ENCODE data around the gene DPP10.
A peak's percentile ranks its signal among the peaks of the same experiment; 100 is the strongest.

The DPP10 gene

DNA sequence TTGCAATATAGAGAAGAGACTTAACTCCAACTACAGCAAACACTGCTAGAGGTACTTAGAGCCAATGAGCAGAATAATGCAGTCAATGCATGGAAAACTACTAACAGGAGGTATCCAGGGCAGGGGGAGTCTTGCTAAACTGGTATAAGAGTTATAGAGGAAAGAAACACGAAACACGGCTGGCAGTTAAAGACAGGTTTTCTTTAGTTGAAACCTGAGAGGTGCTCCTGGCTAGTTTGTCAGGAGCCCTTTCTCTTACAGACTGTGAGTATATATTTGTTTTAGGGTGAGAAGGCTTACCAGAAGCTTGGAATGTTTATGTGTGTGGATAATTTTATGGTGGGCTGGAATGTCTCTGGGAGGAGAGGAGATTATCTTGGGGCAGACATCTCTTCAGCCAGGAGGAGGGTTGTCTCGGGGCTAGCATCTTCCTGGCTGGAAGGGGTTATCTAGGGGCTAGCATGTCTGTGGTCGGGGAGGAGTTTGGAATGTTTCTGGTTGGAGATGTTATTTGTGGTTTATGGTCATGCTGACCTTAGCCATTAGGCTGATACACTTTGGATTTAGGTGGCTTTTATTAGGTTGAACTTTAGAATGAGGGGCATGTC, 1048.8 kb downstream of the DPP10 start:
- DNase-seq: no peak

- no peak for DNase-seq
Measured at GRCh38 chr2:115505331-115505730, 1062.9 kb downstream of the DPP10 start.

- DNase-seq: no peak
Measured at GRCh38 chr2:115520727-115521126, 1078.3 kb downstream of the DPP10 start.

DNA sequence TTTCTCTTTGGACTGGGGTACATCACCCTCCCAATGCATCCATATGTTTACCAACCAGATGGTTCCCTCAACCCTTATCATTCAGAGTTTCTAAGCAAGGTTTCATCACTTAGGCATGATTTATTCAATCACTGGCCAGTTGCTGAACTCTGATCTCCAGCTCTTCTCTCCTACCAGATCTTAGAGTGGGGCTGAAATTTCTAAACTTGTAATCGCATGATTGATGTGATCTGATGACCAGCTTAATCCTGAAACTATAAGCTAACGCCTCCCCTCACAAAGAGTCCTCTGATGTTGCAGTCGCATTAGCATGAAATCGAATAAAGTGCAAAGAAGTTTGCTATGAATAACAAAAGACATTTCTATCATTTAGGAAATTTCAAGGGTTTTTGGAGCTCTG, 1082.0 kb downstream of the DPP10 start:
- no peak for DNase-seq

DNA sequence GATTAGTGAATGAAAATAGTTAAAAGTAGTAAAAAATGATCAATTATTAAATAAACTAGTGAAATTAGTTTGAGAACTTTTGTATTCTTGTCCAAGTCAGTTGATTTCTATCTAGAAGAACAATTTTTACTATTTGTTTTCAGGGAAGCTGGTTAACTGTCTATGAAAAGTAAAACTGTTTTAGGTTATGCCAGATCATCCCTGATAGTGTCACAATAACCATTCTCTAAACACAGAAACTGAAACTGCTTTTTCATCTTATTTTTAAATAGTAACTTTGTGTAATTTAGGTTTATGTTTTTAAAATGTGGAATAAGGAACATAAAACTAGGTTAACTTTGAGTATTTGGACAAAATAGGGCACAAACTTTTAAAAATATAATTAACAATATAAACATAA, 1087.2 kb downstream of the DPP10 start:
- DNase-seq: no peak

GRCh38 chr2:115533081-115533480, 1090.6 kb downstream of the DPP10 start:
- no peak for DNase-seq

GRCh38 chr2:115541814-115542213, 1099.4 kb downstream of the DPP10 start:
- DNase-seq: no peak

DNA sequence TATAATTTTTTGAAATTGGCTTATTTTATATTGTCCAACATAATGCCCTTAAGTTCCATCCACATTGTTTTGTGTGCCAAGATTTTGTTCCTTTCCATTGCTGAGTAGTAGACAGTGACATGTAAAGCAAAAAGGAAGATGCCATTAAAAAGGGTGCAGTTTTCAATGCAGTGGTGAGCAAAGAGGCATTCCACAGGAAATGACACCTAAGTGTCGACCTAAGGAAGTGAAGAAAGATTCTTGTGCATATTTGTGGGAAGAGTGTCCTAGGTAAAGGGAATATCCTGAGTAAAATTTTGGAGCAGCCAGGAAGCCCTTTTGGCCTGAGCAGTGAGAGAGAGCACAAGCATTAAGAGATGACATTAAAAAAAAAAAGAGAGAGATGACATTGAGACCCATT, 1099.9 kb downstream of the DPP10 start:
- no peak for DNase-seq

- no peak for DNase-seq
Measured at GRCh38 chr2:115543024-115543423, 1100.6 kb downstream of the DPP10 start.

DNA sequence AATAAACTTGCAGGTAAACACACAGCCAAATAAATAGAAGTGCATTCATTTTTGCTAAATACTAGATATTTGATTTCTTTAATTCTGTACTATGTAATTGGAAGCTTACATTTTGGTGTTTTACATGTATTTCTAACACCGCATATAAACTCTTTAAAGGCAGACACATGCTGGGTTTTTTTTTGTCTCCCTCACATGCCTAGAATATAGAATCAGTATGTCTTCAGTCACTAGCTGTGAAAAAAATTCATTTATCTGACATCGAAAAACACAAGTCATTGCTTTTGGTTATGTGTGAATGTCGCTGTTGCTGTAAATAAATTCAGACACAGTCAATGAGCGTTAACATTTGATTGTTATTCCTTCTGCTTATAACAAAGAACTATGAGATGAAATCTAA, 1101.0 kb downstream of the DPP10 start:
- DNase-seq: no peak

DNA sequence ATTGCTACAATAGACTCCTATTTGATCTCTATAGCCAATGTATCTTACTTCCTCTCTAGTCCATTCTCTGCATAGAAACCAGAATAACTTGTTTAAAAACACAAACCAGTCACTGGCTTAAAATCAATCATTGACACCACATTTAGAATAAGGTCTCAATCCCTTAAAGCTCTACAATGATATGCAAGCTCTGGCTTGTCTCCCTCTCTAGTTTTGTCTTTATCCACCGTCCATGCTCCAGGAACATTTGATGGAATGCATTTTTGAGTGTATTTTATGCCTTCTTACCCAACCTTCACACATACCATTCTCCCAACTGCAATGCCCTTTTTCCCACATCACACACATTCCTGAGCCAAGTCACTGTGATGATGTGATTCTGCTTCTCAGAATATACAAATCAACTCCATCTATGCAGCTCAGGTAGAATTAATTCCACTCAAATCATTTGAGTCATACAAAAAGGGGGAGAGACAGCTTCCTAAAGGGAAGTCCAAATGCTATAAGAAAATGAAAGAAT, 1107.2 kb downstream of the DPP10 start:
- no peak for DNase-seq

GRCh38 chr2:115552726-115553125, 1110.3 kb downstream of the DPP10 start:
- DNase-seq: no peak

DNA sequence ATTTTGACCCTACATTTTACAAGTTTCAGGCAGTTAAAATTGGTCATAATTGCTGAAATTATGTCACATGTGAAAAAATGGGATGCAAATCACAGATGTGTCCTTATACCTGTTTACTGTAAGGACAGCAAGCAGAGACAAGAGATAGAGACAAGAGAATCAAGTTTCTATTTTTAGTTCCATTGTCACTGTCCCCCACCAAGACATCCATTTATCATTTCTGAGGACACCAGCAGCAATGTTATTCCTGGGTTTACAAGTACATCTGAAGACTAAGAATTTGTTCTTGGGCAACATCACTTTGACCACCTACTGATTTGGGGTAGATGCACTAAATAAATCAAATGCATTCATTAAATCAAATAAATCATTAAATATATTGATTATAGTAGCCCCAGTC, 1111.7 kb downstream of the DPP10 start:
- DNase-seq: no peak

DNA sequence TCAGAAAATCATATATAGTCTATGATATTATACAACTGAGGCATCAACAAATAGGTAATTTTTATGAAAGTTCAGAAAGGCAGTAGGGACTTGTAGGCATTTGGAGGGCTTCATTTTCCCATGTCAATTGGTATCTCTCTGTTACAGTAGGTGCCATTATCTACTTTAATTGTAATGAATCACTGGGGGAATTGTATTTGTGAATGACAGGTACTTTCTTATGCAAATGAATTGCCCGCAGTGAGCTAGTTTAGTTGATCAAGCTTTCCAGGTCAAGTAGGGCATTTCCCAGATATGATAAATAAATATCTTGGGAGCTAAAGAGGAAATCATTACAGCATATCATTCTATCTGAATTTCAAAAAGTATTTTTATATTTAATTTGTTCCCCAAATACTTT, 1116.3 kb downstream of the DPP10 start:
- no peak for DNase-seq

DNA sequence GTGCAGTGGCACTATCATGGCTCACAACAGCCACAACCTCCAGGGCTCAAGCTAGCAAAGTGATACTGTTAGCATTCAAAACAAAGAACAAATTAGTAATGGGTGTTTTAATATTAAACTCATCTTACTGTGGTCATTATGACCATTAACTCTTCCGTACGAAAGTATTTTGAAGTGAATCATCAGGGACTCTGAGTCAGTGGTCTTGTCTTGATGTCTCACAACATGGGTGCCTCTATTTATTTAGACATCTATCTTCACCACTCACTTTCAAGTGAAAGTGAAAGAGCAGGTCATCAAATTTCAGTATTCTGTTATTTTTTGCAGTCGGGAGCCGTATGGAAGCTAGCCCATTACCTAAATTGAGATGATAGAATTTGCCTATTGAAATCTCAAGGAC, 1118.2 kb downstream of the DPP10 start:
- no peak for DNase-seq

DNA sequence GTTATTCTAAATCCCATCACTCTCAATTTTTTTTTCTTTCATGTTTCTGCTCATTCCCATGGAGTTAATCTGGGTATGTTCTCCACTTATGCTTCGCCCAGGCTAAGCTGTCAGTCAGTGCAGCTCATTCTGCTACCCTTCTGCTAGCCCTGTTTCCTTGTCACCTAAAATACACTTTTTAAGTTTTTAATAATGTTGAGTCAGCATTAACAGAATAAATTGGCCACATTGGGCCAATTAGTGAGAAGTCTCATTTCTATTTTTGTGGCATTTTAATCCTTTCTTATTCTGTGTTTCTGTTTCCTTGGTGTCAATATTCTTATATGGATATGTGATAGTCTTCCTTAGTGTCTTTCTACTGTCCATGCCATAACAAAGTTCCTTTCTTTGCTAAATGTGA, 1126.2 kb downstream of the DPP10 start:
- DNase-seq: no peak

DNA sequence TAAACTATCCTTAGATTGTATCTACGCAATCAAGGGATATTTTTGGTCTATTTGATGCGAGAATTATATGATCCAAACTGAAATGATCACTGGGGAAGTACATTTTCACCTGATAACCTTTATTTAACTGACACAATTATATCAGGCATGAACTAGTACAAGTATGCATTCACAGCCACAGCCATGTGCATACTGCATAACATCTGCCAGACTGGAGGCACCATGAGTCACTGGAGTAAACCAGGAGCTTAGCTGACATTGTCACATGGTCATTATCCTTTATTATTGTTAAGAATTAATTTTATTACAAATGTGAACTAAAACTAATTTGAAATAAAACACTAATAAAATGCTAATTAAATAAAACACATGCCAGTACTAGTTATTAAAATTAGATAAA, 1127.1 kb downstream of the DPP10 start:
- no peak for DNase-seq

GRCh38 chr2:115572746-115573145, 1130.3 kb downstream of the DPP10 start:
- DNase-seq: no peak

DNA sequence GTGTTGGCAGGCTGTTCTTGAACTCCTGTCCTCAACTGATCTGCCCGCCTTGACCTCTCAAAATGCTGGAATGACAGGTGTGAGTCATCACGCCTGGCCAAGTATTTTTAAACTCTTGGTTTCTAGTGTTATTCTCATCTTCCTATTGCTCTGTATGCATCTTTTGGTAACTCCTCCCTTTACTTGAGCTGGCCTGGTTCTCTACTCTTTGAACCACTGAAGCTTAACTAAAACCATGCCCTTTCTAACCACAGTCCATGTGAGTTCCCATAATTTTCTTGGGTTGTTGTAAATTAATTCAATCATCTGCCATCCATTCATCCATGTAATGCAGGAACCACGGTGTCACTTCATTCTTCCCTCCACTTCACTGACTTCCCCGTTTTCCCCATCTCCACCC, 1131.3 kb downstream of the DPP10 start:
- no peak for DNase-seq

- no peak for DNase-seq
Measured at GRCh38 chr2:115574667-115575066, 1132.2 kb downstream of the DPP10 start.

- DNase-seq: no peak
Measured at GRCh38 chr2:115580784-115581183, 1138.3 kb downstream of the DPP10 start.

DNA sequence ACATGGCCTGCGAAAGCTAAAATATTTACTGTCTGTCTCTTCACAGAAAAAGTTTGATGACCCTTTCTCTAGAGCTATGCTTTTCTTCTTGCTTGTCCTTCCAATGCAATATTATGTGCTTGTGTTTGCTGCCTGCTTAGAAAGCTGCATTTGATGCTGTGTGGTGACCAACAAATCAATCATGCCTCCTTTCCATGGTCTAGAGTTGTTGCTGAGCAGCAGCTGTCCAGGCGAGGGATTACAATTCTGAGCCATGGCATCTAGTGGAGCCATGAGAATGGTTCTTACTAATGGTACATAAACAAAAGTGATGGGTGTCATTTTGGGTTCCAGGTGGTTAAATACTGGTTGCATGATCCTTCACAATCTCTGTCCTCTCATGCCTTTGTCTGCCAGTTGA, 1142.1 kb downstream of the DPP10 start:
- DNase-seq: no peak

DNA sequence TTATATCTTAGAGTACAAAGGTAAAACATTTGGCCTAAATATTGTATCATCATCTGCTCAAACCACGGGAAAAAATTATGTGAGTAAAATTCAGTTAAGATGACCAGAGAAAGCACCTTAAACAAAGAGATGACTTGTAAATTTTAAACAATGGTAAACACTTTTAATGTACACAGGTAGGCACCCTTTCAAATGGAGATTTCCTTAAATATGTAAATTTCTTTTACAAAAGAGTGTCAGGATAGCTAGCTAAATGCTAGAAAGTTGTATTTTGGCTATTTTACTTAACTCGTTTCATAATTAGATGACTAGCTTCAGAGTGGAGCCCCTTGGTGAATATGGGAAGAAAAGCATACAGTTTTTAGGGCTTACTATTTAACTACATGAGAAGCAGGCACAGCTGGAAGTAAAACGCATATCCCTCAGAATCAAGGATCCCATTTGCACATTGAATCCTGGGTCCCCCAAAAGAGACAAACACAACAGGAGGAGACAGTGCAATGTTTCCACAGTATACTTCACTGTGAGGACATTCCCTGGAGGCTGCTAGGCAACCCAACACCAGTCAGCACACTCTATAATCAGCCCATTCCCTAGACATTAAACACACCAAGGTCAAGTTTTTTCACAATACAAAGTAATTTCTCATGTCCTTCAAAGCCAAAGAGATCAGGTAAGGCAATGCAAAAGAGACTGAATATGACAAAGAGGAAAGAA, 1154.4 kb downstream of the DPP10 start:
- no peak for DNase-seq

GRCh38 chr2:115603285-115603684, 1160.8 kb downstream of the DPP10 start:
- no peak for DNase-seq

- peak; percentile 4 for DNase-seq
Measured at GRCh38 chr2:115606350-115606749, 1163.9 kb downstream of the DPP10 start.
